ENCODE data around the gene MDP1.

GRCh38 chr14:24246765-24247212, 30.9 kb upstream of the MDP1 start:
- no peak for TF ChIP-seq TAF1 (IDR thresholded peaks at IDR 0.05; ENCODE audit: low read depth, low read length)
- TF ChIP-seq CTCF (IDR thresholded peaks at IDR 0.05; ENCODE audit: control extremely low read depth in 1 of 3, insufficient read depth in 1 of 3, low read depth in 1 of 3, low read length in 3 of 3), result no peak
- no peak for TF ChIP-seq EZH2 (IDR thresholded peaks at IDR 0.05; ENCODE audit: low read depth, low read length, severe bottlenecking)
- no peak for TF ChIP-seq RNF2 (IDR thresholded peaks at IDR 0.05; ENCODE audit: borderline replicate concordance, low read depth, low read length, missing control alignments, poor library complexity, severe bottlenecking)
- TF ChIP-seq POLR2A (IDR thresholded peaks at IDR 0.05; ENCODE audit: control extremely low read depth in 1 of 2, low read depth in 2 of 2, low read length in 2 of 2), result no peak
- TF ChIP-seq HDAC6 (IDR thresholded peaks at IDR 0.05; ENCODE audit: low read depth, low read length), result no peak
- no peak for TF ChIP-seq POLR2AphosphoS5 (IDR thresholded peaks at IDR 0.05; ENCODE audit: low read depth, low read length)

Data from H1 (cell line).